Thoracic aorta (tissue), 2 donors: ENCODE measurements around the gene ABCA1. TPM values are rescaled to one million over a fixed set of nuclear protein-coding genes. Genes with fewer than 3 reads are reported as not detected.
"Not testable (repeated sequence)": the region's sequence is repeated elsewhere in the genome, so short reads cannot be mapped to it uniquely, and the experiment has no call there.

Experiments used
- ATAC-seq: fragments of 150-250 bp; one replicate; pipeline ENCODE4 v1.8.0; 2017; ENCODE audit warnings: low read depth; ENCODE audit not compliant: insufficient number of reproducible peaks, low FRiP score
- DNase-seq: peaks from one replicate; pipeline ENCODE4 v3.0.0-alpha.2; 2020; ENCODE audit warnings: low spot score
- H3K27ac ChIP-seq, 2 donors: fragments of 200-600 bp; sonication (generic); 1 replicate in 1 of 2; 2 replicates in 1 of 2; pipeline ENCODE4 v1.5.1; 2016; ENCODE audit warnings: mild to moderate bottlenecking in 2 of 2, moderate library complexity in 2 of 2
- H3K27me3 ChIP-seq: fragments of 200-600 bp; sonication (generic); replicated peaks from 2 replicates; pipeline ENCODE4 v1.6.0; 2016; ENCODE audit warnings: mild to moderate bottlenecking; ENCODE audit not compliant: insufficient read depth
- H3K36me3 ChIP-seq: fragments of 200-600 bp; sonication (generic); one replicate; pipeline ENCODE4 v1.5.1; 2016
- H3K4me1 ChIP-seq, 2 donors: fragments of 200-600 bp; sonication (generic); 1 replicate in 1 of 2; 2 replicates in 1 of 2; pipeline versions ENCODE4 v1.5.1 to v1.6.0; 2016; ENCODE audit warnings: low read depth in 2 of 2, mild to moderate bottlenecking in 1 of 2; ENCODE audit not compliant: control insufficient read depth in 1 of 2
- H3K4me3 ChIP-seq: fragments of 200-600 bp; sonication (generic); 2 replicates; pipeline ENCODE4 v1.5.1; 2016; ENCODE audit warnings: mild to moderate bottlenecking
- H3K9me3 ChIP-seq: fragments of 200-600 bp; sonication (generic); 2 replicates; pipeline ENCODE4 v1.5.1; 2016
- CTCF ChIP-seq: fragments of 200-600 bp; sonication (generic); IDR thresholded peaks from one replicate; pipeline ENCODE4 v1.5.1; 2019; ENCODE audit warnings: antibody characterized with exemption
- total RNA-seq, 2 donors: library from RNA; depleted of rRNA; stranded (reverse); fragments of >200 nt; gene quantifications; one replicate each; pipeline versions ENCODE4 v1.1.0 to v1.2.3, GENCODE V29; 2016

The ABCA1 gene
- total RNA-seq, 2 donors from 2014 or later, result 48.1 to 79.7 TPM

DNA sequence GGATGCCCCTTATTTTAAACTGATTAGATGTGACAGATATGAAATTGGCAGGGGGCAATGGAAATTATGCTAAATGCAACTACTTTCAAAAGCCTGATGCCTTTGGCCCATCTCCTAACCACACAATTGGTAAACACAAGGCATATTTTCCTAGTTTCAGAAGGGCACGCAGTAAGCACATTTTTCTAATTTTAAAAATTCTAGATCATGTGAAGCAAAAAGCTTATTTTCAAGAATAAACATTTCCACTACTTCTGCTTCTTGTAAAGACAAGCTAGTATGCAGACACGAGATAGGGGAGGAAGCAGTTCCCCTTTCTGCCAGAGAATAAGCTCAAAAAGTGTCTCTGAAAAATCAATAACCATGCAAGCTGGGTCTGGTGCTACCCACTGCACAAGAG lies 67.7 kb downstream of the ABCA1 start:
- H3K27me3 ChIP-seq, result no peaks in the 10 kb centered on the region
- H3K4me3 ChIP-seq, result no peak overlapping the region
- H3K27ac ChIP-seq, result peak overlapping the region in 1 of 2 donors; percentile 47
- ATAC-seq, result no peak
- no peaks in the 10 kb centered on the region for H3K36me3 ChIP-seq
- H3K9me3 ChIP-seq, result no peaks in the 10 kb centered on the region
- H3K4me1 ChIP-seq, result peaks cover 27 to 35% of the 10 kb centered on the region in 2 donors
- DNase-seq, result no peak
- TF ChIP-seq CTCF, result no peak

DNA sequence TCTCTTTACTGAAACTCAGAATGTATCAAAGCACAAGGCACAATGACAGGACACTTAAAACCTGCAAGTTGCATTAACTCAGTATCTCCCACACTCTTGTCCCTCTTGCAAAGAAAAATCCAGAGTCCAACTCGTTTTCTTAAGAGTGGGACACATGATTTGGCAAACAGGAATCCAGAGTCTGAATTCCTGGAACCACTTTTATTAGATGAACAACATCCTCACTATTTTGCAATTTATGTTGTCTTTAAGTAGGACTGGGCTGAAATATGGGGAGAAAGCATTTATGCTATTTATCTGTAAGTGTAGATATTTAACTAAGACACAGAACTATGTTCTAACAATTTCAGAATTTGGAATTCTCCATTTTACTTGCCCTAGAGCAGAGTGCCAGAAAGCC lies 69.1 kb downstream of the ABCA1 start:
- Histone ChIP-seq H3K9me3 (no peaks in the 10 kb centered on the region), H3K4me1 (peaks cover 27 to 35% of the 10 kb centered on the region in 2 donors)

GRCh38 chr9:104858271-104858670 lies 69.7 kb downstream of the ABCA1 start:
- ATAC-seq (peak; percentile 70), DNase-seq (no peak)
- no peaks in the 10 kb centered on the region for H3K9me3 ChIP-seq
- no peak for TF ChIP-seq CTCF
- no peak overlapping the region for H3K4me3 ChIP-seq
- no peaks in the 10 kb centered on the region for H3K27me3 ChIP-seq
- peaks cover 27 to 34% of the 10 kb centered on the region in 2 donors for H3K4me1 ChIP-seq
- no peaks in the 10 kb centered on the region for H3K36me3 ChIP-seq
- peak overlapping the region in 1 of 2 donors; percentile 47 for H3K27ac ChIP-seq

More for the DNA sequence above, 69.1 kb downstream of the ABCA1 start:
- H3K27me3 ChIP-seq, result no peaks in the 10 kb centered on the region
- H3K4me3 ChIP-seq, result no peak overlapping the region
- DNase-seq, result no peak
- no peak for ATAC-seq
- no peak for TF ChIP-seq CTCF
- H3K27ac ChIP-seq, result peak overlapping the region in 1 of 2 donors; percentile 47
- H3K36me3 ChIP-seq, result no peaks in the 10 kb centered on the region

GRCh38 chr9:104856413-104856941 lies 71.5 kb downstream of the ABCA1 start:
- DNase-seq (no peak), ATAC-seq (no peak)
- H3K36me3 ChIP-seq, result no peaks in the 10 kb centered on the region
- no peak overlapping the region for H3K27ac ChIP-seq
- TF ChIP-seq CTCF, result no peak
- H3K27me3 ChIP-seq, result no peaks in the 10 kb centered on the region
- no peak overlapping the region for H3K4me3 ChIP-seq
- H3K4me1 ChIP-seq, result peaks cover 27 to 31% of the 10 kb centered on the region in 2 donors
- no peaks in the 10 kb centered on the region for H3K9me3 ChIP-seq

GRCh38 chr9:104855807-104856206 lies 72.1 kb downstream of the ABCA1 start:
- TF ChIP-seq CTCF, result no peak
- H3K4me1 ChIP-seq, result peaks cover 27 to 30% of the 10 kb centered on the region in 2 donors
- H3K36me3 ChIP-seq, result no peaks in the 10 kb centered on the region
- ATAC-seq (no peak), DNase-seq (no peak)
- no peak overlapping the region for H3K4me3 ChIP-seq
- no peak overlapping the region for H3K27ac ChIP-seq
- H3K9me3 ChIP-seq, result no peaks in the 10 kb centered on the region
- no peaks in the 10 kb centered on the region for H3K27me3 ChIP-seq

GRCh38 chr9:104855258-104855657 lies 72.7 kb downstream of the ABCA1 start:
- not testable (repeated sequence) for H3K9me3 ChIP-seq, H3K27me3 ChIP-seq, H3K36me3 ChIP-seq, H3K4me3 ChIP-seq, ATAC-seq, DNase-seq, H3K27ac ChIP-seq
- peaks cover 29 to 31% of the 10 kb centered on the region in 2 donors for H3K4me1 ChIP-seq
